GM21717 (cell line): Measurements from ENCODE around the gene TSFM.
"Not testable (repeated sequence)": the region's sequence is repeated elsewhere in the genome, so short reads cannot be mapped to it uniquely, and the experiment has no call there.

Source experiments
- ATAC-seq: cut with Tn5 transposase; IDR thresholded peaks from one replicate; pipeline ENCODE4 v1.9.1; 2021; ENCODE audit warnings: mild to moderate bottlenecking, moderate library complexity; ENCODE audit not compliant: unreplicated experiment

The TSFM gene

GRCh38 chr12:57762463-57762862 lies 20.1 kb upstream of the TSFM start:
- no peak for ATAC-seq

DNA sequence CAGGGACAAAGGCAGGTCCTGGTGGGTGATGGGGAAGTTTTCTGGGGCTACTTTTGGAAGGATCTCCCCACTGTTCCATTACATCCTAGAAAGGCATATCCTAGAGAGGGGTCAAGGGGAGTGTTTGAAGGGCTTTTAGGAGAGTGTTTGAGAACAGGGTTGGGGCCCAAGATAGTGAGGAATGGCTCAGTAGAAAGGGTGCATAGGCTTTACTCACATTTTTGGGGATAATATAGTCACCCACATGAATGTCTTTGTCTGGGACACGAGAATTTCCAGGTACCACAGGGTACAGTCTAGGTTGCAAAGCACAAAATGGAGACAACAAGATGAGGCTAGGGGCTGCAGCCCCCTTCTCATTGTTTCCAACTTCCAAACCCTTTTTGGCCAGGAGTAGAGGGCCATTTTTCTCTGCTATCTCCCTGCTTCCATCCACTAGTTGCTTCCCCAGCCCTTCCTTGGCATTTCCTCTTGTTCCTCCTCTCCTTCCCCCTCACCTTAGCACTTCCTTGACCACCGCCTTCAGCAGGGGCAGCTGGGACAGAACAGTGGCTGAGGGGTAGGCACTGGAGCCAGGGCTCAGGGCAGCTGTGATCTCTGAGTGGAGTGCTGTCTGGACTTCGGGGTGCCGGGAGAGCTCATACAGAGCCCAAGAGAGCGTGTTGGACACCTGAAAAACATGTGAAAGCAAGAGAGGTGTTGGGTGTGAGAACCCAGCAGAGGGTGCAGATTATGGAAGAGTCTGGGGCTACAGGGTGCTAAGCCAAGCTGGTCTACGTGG lies 18.5 kb upstream of the TSFM start:
- no peak for ATAC-seq

DNA sequence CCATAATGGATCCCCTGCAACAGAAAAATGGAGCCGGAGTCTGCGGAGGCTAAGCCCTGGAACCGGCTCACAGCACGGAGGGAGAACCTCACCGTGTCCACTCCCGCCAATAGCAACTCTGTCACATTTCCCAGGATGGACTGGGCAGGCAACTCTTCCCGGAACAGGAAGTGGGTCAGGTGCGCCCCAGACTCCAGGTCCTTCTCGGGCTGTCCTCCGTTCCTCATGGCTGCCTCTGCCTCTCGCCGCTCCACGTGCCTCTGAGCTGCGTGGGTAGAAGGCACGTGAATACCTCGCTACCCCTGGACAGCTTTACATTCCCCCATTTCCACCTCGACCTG lies 18.0 kb upstream of the TSFM start:
- ATAC-seq, result no peak

- peak; percentile 48 for ATAC-seq
Measured at GRCh38 chr12:57765003-57765697, 17.4 kb upstream of the TSFM start.

DNA sequence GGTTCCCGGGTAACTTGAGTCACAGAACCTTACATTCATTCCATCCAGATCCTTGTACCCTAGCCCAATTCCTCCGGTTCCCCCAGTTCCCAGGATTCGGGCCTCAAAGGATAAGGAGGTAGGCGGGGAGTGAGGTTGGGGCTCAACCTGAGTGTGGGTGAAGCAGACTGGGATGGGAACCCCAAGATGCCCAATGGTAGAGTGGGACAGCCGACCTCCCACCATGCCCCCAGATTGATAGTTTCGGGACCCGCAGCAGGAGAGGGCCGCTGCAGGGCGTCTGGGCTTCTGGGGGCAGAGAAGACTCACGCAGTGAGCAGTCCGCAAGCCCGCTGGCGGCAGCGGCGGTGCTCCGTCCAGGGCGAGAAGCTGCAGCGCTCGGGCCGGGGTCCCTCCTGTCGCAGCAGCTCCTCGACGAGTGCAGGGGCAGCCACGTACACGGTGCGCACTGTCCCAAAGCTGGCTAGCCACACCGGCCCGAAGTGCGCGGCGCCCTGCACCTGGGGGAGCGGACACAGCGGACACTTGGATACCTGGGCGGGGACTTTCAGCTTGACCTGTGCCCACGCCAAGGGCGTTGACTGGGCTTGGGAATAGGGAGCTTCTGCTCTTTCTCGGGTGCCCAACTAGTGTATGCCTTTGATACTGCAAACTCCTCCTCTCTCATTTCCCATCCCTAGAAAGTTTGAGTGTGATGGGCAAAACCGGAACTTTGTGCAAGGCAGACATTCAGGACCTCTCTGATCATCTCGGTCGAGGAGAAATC lies 16.7 kb upstream of the TSFM start:
- no peak for ATAC-seq

DNA sequence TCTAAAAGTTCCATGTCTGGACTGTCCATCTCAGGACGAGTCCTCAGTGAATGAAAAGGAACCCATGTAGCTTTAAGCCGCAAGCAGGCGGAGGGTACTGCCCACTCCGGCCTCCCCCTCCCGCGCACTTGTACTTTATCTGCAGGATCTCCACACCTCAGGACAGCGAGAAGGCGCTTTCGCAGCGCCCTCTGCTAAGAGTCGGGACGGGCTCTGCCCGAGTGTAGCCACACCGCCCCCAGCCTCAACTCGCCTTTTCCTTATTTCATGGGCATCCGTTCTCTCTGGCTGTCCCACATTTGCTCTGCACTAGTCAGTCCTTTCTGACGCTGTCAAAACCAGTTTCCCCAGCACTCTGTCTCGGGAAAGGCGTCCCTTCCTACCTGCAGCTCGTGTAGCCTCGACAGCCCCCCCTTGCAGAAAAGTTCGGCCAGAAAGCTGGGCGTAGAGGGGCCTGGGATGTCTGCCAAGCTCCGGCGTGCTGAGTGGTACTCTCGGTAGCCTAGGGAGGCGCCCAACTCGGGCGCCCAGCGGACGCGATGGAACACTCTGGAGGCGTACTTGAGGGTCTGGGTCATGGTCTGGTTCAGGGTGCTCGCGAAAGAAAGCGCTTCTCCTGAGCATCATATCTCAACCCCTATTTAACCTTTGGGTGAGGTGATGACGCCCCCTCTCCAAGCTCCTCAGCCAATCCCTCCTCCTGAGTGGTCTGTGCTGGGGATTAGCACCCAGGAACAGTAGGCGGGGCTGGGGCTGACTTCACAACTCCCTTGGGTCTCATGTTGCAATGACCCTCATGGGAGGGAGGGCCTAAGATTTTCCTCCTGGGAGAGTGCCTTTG lies 15.9 kb upstream of the TSFM start, which contains the start of gene CYP27B1:
TSS of gene CYP27B1 (minus strand) at position 615 of the 841 bp plus-strand sequence. CDS start at position 578, 37 bp downstream.
- no peak for ATAC-seq

GRCh38 chr12:57767305-57767698 lies 15.3 kb upstream of the TSFM start:
- no peak for ATAC-seq

DNA sequence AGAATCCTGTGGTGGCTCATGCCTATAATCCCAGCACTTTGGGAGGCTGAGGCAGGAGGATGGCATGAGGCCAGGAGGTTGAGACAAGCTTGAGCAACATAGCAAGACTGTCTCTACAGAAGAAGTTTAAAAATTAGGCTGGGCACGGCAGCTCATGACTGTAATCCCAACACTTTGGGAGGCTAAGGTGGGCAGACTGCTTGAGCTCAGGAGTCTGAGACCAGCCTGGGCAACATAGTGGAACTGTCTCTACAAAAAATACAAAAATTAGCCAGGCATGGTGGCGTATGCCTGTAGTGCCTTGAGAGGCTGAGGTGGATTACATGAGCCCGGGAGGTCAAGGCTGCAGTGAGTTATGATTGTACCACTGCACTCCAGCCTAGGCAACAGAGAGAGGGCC lies 14.7 kb upstream of the TSFM start:
- no peak for ATAC-seq

- ATAC-seq, result no peak
Measured at GRCh38 chr12:57769594-57769993, 13.0 kb upstream of the TSFM start.

DNA sequence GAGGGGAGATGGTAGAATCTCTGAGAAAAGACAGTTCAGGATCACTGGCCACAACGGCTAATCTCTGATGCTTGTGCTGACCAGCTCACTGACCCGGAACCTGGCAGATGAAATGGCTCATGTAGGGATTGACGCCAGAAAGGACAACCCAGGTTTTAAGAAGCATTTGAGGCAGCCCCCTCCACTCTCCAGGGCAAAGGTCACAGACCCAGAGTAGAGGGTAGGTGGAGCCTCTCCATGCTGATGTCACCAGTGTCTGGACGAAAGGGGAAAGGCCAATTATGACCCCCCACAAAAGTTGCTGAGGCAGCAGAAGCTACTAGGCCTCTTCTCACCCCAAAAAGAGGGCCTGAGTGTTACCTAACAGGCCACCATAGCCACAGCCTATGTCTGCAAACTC lies 11.9 kb upstream of the TSFM start:
- ATAC-seq, result no peak

- ATAC-seq, result peak; percentile 75
Measured at GRCh38 chr12:57771236-57771872, 11.2 kb upstream of the TSFM start.

GRCh38 chr12:57771873-57772428 lies 10.6 kb upstream of the TSFM start, which contains the start of gene METTL1:
TSS of gene METTL1 (minus strand) at chr12:57772105. CDS start at chr12:57772083, 22 bp downstream.
- ATAC-seq, result peak; percentile 72

GRCh38 chr12:57772429-57773322 lies 9.9 kb upstream of the TSFM start, which contains the start of gene EEF1AKMT3:
TSS of gene EEF1AKMT3 (plus strand) at chr12:57772614. CDS start at chr12:57772725, 111 bp downstream.
- peak; percentile 33 for ATAC-seq

DNA sequence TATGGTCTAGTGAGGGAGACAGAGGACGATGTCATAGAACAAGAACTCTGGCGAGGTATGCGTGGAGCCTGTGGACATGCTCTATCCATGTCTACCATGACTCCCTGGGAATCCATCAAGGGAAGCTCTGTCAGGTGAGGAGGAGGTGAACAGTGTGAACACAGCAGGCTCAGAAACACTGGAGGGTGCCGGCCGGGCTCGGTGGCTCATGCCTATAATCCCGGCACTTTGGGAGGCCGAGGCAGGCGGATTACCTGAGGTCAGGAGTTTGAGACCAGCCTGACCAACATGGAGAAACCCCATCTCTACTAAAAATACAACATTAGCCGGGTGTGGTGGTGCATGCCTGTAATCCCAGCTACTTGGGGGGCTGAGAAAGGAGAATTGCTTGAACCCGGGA lies 8.0 kb upstream of the TSFM start:
- ATAC-seq, result not testable (repeated sequence)

- no peak for ATAC-seq
Measured at GRCh38 chr12:57775044-57775443, 7.5 kb upstream of the TSFM start.

- ATAC-seq, result no peak
Measured at GRCh38 chr12:57775563-57776246, 6.9 kb upstream of the TSFM start.

GRCh38 chr12:57776247-57776587 lies 6.4 kb upstream of the TSFM start:
- no peak for ATAC-seq

DNA sequence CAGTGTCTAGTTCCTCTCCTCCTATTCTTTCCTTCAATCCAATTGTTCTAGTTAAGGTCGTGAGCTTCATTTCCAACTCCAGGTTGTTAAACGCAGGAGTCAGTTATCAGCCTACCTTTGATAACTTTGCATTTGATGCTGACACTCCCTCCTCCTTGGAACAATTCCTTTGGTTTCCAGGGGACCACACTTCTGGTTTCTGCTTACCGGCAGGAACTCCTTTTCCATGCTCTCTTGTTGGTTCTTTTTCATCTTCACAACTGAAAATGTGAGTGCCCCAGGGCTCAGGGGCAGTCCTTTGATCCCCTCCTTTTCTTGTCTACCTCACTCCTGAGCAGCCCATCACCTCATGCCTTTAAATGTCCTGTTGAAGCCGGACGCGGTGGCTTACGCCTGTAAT lies 5.2 kb upstream of the TSFM start:
- ATAC-seq, result no peak
